NOMO-1 (cell line): ENCODE measurements around the gene CYSRT1.
"Not testable (repeated sequence)": the region's sequence is repeated elsewhere in the genome, so short reads cannot be mapped to it uniquely, and the experiment has no call there.

Source experiments
- DNase-seq, 2 experiments: peaks; one replicate each; lab custom pipeline; 2025; ENCODE audit not compliant: unreplicated experiment in 2 of 2; lab: John Stamatoyannopoulos, UW

The CYSRT1 gene

GRCh38 chr9:137247135-137247915, 22.4 kb downstream of the CYSRT1 start:
- no peak for DNase-seq

GRCh38 chr9:137247916-137248175, 22.9 kb downstream of the CYSRT1 start:
- no peak for DNase-seq

DNA sequence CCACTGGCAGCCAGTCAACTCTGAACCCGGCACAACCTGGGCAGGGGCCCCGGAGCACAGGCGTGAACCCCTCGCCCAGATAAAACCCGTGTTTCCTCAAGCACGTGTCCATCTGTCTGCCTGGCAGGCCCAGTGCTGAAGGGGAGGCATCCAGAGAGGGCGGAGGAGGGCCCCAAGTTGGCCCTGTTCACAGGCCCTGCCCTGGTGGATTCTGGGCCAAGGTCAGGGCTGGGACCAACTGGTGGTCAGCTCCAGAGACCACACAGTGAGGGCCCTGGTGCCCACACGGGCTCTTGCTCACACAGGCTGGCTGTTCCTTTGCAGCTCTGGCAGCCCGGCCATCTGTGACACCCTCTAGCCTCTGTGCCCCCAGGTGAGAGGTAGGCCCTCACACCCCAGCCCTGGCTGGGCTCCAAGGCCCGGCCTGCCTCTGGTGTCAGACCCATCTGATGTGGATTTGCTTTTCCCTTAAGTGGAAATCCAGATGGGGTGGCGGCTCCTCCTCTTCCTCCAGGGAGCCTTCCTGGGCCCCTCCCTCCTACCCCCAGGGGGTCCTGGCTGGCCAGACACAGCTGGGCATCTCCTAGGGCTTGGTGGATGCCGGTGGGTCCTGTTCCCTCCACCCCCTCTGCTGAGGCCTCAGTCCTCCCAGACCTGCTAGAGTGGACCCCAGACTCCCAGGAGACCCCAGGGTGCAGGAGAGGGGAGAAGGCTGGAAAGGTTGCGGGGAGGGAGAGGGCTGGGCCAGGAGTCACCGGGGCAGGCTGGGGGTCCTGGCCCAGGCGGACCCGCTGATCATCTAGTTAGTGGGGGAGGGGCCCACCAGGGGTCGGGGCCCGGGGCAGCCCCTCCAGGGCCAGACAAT, 25.6 kb downstream of the CYSRT1 start:
- no peak for DNase-seq

GRCh38 chr9:137251194-137251461, 26.2 kb downstream of the CYSRT1 start, which contains the start of gene STPG3:
STPG3 (plus strand) TSS chr9:137251286; CDS start chr9:137251287, 1 bp downstream.
- no peak for DNase-seq

- DNase-seq: no peak
These were observed 26.7 kb downstream of the CYSRT1 start for GRCh38 chr9:137251490-137252268.

- no peak for DNase-seq
These were observed 27.9 kb downstream of the CYSRT1 start for GRCh38 chr9:137252555-137253506.

DNA sequence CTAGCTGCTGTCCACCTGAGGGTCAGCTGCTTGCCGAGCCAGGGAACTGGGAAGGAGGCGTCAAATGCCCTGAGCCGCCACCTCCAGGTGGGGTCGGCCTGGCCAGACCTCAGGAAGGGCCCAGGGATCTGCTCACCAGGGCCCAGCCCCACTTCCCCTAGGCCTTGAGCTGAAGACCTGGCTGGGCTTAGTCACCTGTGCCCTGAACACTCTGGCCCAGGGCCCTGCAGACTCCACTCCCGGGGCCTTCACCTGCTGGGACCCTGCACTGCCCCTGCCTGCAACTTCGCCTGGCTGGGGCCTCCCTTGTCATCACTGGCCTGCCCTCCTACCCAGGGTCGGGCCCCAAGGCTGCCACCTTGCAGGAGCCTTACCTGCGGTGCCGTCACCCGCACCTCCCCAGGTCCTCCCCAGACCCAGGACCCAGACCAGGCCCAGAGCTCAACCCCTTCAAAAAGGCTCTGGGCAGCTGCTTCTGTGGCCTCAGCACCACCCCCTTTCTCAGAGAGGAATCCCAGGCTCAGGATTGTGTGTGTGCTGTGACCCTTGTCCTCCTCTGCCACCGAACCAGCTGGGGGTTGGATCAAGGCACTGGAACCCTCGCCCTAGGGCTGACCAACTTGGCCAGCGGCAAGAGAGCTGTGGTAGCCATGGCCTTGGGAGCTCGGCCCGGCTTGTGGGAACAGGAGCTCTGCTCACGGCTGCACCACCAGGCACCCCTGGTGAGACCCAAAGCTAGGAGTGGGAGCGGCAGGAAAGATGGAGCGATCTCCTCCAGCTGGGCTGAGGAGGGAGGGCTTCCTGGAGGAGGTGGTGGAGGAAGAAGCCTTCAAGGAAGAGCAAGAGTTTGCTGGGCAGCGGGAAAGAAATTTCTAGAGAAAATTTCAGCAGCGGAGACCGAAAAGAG, 29.0 kb downstream of the CYSRT1 start:
- peak in 1 of 2 experiments; percentile 20 for DNase-seq

DNA sequence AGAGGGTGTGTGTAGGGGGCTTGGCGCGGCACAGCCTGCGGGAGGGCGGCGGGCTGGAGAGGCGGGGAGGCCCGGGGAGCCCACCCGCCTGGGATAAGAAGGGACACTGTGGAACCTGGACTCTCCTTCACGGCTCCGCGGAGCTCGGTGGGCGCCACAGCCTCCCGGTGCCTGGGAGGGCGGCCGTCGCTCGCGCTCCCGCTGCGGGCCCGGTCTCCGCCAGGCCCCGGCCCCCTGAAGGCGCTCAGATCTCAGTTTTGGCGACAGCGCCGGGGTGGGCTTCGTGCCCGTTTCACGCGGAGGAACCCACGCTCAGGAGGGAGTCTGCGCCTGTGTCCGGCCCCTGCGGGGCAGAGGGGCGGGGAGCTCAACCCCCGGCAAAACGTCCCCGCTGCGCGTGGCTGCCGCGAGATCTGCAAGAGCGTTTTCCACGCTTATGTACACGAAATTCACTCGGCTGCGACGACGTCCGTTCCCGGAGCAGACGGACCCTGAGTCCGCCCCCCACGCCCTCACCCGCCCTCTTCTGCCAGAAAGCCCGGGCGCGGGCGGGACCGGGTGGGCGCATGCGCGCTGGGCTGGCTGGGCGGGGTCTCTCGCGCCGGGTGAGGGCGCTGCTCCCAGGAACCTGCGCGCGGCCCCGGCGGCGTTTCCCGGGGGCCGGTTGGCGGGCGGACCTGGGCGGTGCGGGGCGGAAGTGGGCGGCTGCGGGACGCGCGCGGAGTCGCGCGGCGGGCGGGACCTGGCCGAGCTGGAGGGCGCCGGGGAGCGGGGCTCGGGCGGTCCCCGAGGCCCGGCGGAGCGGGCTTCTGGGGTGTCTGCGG, 29.9 kb downstream of the CYSRT1 start, which contains the start of gene NELFB:
Gene NELFB, plus strand, starts transcription at position 704 of the 824 bp plus-strand sequence.
- peak; percentile 79 to 98 for DNase-seq

DNA sequence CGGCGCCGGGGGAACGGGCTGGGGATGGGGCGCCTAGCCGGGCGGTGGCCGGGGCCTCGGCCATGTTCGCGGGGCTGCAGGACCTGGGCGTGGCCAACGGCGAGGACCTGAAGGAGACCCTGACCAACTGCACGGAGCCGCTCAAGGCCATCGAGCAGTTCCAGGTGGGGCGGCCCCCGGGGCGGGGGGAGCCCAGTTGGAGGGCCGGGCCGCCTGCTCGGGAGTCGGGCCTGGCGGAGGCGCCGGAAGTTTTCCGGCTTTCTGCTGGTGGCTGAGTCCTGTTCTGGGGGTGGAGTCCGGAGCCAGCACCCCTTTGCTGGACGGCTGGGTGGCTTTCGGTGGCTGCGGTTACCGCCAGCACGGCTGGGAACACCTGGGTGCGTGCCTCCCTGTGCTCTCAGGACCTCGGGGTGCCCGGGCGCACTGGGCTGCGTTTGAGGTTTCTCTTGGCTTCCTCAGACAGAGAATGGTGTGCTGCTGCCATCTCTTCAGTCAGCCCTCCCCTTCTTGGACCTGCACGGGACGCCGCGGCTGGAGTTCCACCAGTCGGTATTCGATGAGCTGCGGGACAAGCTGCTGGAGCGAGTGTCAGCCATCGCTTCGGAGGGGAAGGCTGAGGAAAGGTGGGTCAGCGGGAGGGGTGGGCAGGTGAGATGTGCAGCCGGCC, 30.6 kb downstream of the CYSRT1 start:
- no peak for DNase-seq

DNA sequence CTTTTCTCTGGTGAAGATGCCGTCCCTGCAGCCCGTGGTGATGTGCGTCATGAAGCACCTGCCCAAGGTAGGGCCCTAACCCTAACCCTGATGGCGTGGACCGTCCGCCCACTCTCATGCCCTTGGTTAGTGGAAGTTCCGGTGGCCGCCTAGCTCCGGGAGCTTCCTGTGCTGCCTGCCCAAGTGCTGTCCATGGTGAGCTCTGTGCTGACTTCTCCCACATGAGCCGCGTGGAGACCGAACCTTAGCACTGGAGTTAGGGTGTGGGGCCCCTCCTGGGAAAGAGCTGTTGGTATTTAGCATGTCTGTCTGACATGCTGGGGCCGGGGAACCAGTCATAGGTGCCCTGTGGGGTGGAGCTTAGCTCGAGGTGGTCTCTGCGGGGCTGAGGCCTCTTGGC, 31.4 kb downstream of the CYSRT1 start:
- no peak for DNase-seq

DNA sequence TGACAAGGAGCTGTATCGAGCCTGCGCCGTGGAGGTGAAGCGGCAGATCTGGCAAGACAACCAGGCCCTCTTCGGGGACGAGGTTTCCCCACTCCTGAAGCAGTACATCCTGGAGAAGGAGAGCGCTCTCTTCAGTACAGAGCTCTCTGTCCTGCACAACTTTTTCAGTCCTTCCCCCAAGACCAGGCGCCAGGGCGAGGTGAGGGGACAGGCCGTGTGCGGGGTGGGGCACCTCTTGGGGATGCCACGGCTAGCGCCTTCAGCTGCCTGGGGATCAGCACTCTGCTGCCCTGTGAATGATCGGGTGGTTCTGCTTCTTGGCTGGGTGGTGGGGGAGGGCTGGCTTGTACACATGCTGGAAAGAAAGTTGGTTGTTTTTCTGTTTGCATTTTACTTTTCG, 31.9 kb downstream of the CYSRT1 start:
- no peak for DNase-seq

DNA sequence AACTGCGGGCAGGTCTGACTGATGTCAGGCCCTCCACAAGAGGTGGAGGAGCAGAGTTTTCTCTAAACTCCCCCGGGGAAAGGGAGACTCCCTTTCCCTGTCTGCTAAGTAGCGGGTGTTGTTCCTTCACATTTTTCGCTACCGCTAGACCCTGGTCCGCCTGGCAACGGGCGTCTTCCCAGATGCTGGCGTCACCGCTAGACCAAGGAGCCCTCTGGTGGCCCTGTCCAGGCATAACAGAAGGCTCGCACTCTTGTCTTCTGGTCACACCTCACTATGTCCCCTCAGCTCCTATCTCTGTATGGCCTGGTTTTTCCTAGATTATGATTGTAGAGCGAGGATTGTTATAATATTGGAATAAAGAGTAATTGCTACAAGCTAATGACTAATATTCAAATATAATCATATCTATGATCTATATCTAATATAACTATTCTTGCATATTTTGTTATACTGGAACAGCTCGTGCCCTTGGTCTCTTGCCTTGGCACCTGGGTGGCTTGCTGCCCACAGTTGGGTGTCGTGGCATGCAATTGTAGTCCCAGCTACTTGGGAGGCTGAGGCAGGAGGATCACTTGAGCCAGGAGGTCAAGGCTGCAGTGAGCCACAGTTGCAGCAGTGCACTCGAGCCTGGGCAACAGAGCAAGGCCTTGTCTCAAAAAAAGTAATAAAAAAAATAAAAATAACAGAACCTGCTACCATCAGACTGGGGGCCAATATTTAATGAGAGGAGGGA, 37.4 kb downstream of the CYSRT1 start:
- DNase-seq: not testable (repeated sequence)

DNA sequence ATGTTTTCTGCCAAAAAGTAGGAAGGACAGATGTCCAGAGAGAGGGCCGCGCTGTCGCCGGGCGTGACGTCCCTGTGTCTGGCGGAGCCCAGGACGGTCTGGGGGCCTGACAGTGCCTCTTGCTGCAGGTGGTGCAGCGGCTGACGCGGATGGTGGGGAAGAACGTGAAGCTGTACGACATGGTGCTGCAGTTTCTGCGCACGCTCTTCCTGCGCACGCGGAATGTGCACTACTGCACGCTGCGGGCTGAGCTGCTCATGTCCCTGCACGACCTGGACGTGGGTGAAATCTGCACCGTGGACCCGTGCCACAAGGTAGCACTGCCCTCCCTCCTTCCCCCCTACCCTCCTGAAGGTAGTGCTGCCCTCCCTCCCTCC, 37.9 kb downstream of the CYSRT1 start:
- DNase-seq: no peak

DNA sequence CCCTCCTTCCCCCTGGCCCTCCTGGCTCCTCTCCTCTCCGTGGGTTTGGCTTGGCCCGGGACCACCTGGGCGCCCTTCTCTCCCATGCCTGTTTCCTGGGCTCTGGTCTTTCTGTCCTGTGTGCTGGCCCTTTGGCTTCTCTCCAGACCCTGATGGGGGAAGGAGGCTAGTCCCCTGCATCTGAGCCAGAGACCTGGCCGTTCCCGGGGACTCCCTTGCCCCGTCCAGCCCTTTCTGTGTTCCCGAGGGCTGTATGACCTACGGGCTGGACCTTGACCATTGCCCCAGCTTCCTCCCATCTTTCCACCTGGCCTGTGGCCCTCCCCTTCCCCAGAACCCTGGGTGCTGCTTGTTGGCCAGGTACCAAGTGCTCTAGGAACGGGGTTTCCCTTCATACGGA, 38.5 kb downstream of the CYSRT1 start:
- DNase-seq: no peak

DNA sequence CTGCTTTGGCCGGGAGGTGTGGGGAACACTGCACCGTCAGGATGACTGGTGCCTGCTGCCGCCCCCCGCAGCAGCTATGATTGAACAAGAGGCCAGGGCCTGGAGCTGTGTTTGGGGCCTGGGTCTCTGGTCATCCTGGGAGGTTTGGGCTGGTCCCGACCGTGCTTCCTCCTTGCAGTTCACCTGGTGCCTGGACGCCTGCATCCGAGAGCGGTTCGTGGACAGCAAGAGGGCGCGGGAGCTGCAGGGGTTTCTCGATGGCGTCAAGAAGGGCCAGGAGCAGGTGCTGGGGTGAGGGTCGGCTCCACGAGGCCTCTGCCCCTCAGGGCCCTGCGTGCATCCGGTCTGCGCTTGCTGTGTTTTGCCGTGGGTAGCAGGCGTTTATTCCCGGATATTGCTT, 39.1 kb downstream of the CYSRT1 start:
- no peak for DNase-seq

GRCh38 chr9:137265496-137266161, 40.7 kb downstream of the CYSRT1 start:
- DNase-seq: no peak

DNA sequence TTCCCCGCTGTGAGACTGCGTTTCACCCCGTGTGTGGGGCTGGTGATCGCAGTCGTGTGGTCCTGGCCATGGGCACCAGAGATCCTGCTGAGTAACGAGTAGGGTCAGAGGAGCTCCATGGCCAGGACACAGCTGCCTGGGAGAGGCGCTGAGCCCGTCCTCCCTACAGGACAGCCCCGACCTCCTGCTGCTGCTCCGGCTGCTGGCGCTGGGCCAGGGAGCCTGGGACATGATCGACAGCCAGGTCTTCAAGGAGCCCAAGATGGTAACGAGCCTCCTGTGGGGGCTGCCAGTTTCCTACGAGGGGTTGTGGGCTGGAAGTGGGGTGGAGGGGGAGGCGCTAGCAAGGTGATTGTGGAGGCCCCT, 41.2 kb downstream of the CYSRT1 start:
- no peak for DNase-seq
